Loucy (cell line): ENCODE measurements around the gene OR51A7.

ENCODE experiments used
- H2AFZ ChIP-seq: fragments of 200-600 bp; sonication (generic); 2 replicates; pipeline ENCODE4 v1.6.0; 2016; ENCODE audit warnings: antibody characterized with exemption, mild to moderate bottlenecking, low read length, moderate library complexity
- H3F3A ChIP-seq: fragments of 200-600 bp; 2 replicates; pipeline ENCODE4 v1.6.0; 2016; ENCODE audit warnings: antibody characterized with exemption, low read depth, mild to moderate bottlenecking
- H3K27me3 ChIP-seq: fragments of 200-600 bp; sonication (generic); 2 replicates; pipeline ENCODE4 v1.6.1; 2014; ENCODE audit warnings: low read length, mild to moderate bottlenecking; ENCODE audit not compliant: insufficient read depth, poor library complexity, severe bottlenecking
- H3K36me3 ChIP-seq: fragments of 200-600 bp; sonication (generic); 2 replicates; pipeline ENCODE4 v1.6.1; 2016; ENCODE audit warnings: low read length; ENCODE audit not compliant: insufficient read depth
- H3K4me1 ChIP-seq: fragments of 200-600 bp; sonication (generic); 2 replicates; pipeline ENCODE4 v1.5.1; 2014; ENCODE audit warnings: low read length, mild to moderate bottlenecking; ENCODE audit not compliant: insufficient read depth, poor library complexity, severe bottlenecking
- H3K4me2 ChIP-seq: fragments of 200-600 bp; sonication (generic); 2 replicates; pipeline ENCODE4 v1.6.0; 2014; ENCODE audit warnings: antibody characterized with exemption, low read length, low read depth, mild to moderate bottlenecking; ENCODE audit not compliant: poor library complexity, severe bottlenecking
- H3K4me3 ChIP-seq: fragments of 200-600 bp; sonication (generic); 2 replicates; pipeline ENCODE4 v1.5.1; 2014; ENCODE audit warnings: low read length, mild to moderate bottlenecking, mixed read lengths; ENCODE audit not compliant: poor library complexity, severe bottlenecking
- H3K79me2 ChIP-seq: fragments of 200-600 bp; sonication (generic); 2 replicates; pipeline ENCODE4 v1.6.1; 2014; ENCODE audit warnings: low read length; ENCODE audit not compliant: insufficient read depth
- H3K9ac ChIP-seq: fragments of 200-600 bp; sonication (generic); 2 replicates; pipeline ENCODE4 v1.6.0; 2014; ENCODE audit warnings: mild to moderate bottlenecking, low read depth, low read length, moderate library complexity; ENCODE audit not compliant: poor library complexity, severe bottlenecking
- H3K9me2 ChIP-seq: fragments of 200-600 bp; sonication (generic); replicated peaks from 2 replicates; pipeline ENCODE4 v1.6.1; 2016; ENCODE audit warnings: low read depth, low read length, mixed read lengths
- H3K9me3 ChIP-seq: fragments of 200-600 bp; sonication (generic); 2 replicates; pipeline ENCODE4 v1.6.1; 2014; ENCODE audit warnings: mild to moderate bottlenecking, antibody characterized with exemption, low read length, low read depth; ENCODE audit not compliant: insufficient read depth
- H4K20me1 ChIP-seq: fragments of 200-600 bp; sonication (generic); 2 replicates; pipeline ENCODE4 v1.6.0; 2014; ENCODE audit warnings: antibody characterized with exemption, low read length, mild to moderate bottlenecking; ENCODE audit not compliant: insufficient read depth, poor library complexity, severe bottlenecking
- EZH2phosphoT487 ChIP-seq: fragments of 200-600 bp; IDR thresholded peaks from 2 replicates; pipeline ENCODE4 v1.6.1; 2018; ENCODE audit warnings: antibody characterized with exemption, mild to moderate bottlenecking, moderate library complexity, borderline replicate concordance
- TF ChIP-seq, protein P1 (sequence below): fragments of 200-600 bp; sonication (generic); conservative IDR thresholded peaks from 2 replicates; pipeline ENCODE4 v1.5.1; 2014; ENCODE audit warnings: mild to moderate bottlenecking, antibody characterized with exemption, low read length

Gene OR51A7

DNA sequence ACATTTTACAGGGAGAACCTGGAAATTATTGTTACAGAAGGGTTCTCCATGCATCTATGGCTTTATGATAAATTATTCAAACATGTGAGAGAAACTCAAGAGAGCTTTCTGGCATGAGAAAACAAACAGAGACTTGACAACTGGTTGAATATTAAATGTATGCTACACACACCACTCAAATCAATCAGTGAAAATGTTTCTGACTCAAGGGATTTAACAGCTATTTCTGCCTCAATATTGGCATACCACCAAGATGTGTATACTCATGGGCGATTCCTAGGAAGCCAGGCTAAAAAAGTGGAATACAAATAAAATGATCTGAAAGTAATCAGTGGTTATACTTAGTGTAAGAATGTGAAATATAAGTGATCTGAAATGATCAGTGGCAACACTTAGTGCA, 37.7 kb upstream of the OR51A7 start:
- Histone ChIP-seq H3K4me3 (no peak overlapping the region), H3K9me2 (no peaks in the 10 kb centered on the region), H3K27me3 (no peaks in the 10 kb centered on the region), H2AFZ (no peak overlapping the region), H3K9ac (no peak overlapping the region), H3K4me2 (no peak overlapping the region), H4K20me1 (no peaks in the 10 kb centered on the region), H3K9me3 (no peaks in the 10 kb centered on the region), H3K4me1 (no peaks in the 10 kb centered on the region), H3F3A (no peaks in the 10 kb centered on the region), H3K79me2 (no peaks in the 10 kb centered on the region), H3K36me3 (no peaks in the 10 kb centered on the region)
- TF ChIP-seq EZH2phosphoT487: no peak
- TF ChIP-seq, protein P1, sequence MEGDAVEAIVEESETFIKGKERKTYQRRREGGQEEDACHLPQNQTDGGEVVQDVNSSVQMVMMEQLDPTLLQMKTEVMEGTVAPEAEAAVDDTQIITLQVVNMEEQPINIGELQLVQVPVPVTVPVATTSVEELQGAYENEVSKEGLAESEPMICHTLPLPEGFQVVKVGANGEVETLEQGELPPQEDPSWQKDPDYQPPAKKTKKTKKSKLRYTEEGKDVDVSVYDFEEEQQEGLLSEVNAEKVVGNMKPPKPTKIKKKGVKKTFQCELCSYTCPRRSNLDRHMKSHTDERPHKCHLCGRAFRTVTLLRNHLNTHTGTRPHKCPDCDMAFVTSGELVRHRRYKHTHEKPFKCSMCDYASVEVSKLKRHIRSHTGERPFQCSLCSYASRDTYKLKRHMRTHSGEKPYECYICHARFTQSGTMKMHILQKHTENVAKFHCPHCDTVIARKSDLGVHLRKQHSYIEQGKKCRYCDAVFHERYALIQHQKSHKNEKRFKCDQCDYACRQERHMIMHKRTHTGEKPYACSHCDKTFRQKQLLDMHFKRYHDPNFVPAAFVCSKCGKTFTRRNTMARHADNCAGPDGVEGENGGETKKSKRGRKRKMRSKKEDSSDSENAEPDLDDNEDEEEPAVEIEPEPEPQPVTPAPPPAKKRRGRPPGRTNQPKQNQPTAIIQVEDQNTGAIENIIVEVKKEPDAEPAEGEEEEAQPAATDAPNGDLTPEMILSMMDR: no peak

DNA sequence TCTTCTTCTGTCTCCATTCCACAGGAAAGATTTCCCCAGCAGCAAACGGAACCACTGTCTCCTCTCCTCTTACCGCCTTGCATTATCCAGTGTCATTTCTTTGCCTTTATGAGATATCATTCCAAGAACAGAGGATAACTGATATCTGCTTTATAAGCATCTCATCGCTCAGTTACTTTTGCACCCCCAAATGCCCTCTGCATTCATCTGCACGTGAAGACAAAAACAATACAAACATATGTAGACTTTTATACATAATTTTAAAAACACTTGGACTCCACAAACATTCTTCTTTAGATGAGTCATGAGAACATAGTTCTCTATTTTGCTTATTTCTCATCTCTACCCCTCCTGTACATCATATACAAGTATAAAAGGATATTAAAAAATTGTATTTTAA, 22.4 kb upstream of the OR51A7 start:
- Histone ChIP-seq H3K4me2 (no peak overlapping the region), H3K79me2 (no peaks in the 10 kb centered on the region), H3K9me2 (no peaks in the 10 kb centered on the region), H3K9me3 (no peaks in the 10 kb centered on the region), H2AFZ (no peak overlapping the region), H3K4me1 (no peaks in the 10 kb centered on the region), H3F3A (no peaks in the 10 kb centered on the region), H3K4me3 (no peak overlapping the region), H4K20me1 (no peaks in the 10 kb centered on the region), H3K9ac (no peak overlapping the region), H3K36me3 (no peaks in the 10 kb centered on the region), H3K27me3 (no peaks in the 10 kb centered on the region)
- TF ChIP-seq, protein P1: no peak

DNA sequence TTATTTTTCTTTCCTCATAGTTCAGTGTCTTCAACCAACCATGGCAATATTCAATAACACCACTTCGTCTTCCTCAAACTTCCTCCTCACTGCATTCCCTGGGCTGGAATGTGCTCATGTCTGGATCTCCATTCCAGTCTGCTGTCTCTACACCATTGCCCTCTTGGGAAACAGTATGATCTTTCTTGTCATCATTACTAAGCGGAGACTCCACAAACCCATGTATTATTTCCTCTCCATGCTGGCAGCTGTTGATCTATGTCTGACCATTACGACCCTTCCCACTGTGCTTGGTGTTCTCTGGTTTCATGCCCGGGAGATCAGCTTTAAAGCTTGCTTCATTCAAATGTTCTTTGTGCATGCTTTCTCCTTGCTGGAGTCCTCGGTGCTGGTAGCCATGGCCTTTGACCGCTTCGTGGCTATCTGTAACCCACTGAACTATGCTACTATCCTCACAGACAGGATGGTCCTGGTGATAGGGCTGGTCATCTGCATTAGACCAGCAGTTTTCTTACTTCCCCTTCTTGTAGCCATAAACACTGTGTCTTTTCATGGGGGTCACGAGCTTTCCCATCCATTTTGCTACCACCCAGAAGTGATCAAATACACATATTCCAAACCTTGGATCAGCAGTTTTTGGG, 21.6 kb upstream of the OR51A7 start, which contains the start of gene OR51T1:
OR51T1 (plus strand) TSS at position 41 of the 641 bp plus-strand sequence; CDS start at position 41, 0 bp downstream.
- Histone ChIP-seq H3K4me1 (no peaks in the 10 kb centered on the region), H3K36me3 (no peaks in the 10 kb centered on the region), H3F3A (no peaks in the 10 kb centered on the region), H3K4me3 (no peak within 1 kb of the TSS), H3K9ac (no peak within 1 kb of the TSS), H3K79me2 (no peaks in the 10 kb centered on the region), H4K20me1 (no peaks in the 10 kb centered on the region), H3K27me3 (no peaks in the 10 kb centered on the region), H3K9me3 (no peaks in the 10 kb centered on the region), H3K9me2 (no peaks in the 10 kb centered on the region), H2AFZ (no peak within 1 kb of the TSS), H3K4me2 (no peak within 1 kb of the TSS)
- TF ChIP-seq, protein P1: no peak
- no peak for TF ChIP-seq EZH2phosphoT487
